ENCODE data around the gene TRPM5. TPM values are rescaled to one million over a fixed set of nuclear protein-coding genes. Genes with fewer than 3 reads are reported as not detected.

Gene TRPM5
- total RNA-seq, 1 experiment from 2014 or later, result 0.07 TPM

- CTCF ChIA-PET, result no interaction called here
- no peaks in the 10 kb centered on the region for H3K4me1 Mint-ChIP-seq
Observed at GRCh38 chr11:2451336-2451735, 7.0 kb upstream of the TRPM5 start.

GRCh38 chr11:2450321-2451041 is 6.2 kb upstream of the TRPM5 start:
- Mint-ChIP-seq H3K9me3 (no peaks in the 10 kb centered on the region), H3K36me3 (no peaks in the 10 kb centered on the region), H3K4me3 (no peak overlapping the region), H3K27me3 (ENCODE audit: low read depth) (peaks cover 99% of the 10 kb centered on the region), H3K27ac (no peak overlapping the region), H3K4me1 (no peaks in the 10 kb centered on the region; the same call in 1 of the 2 replicates)
- no peak for ATAC-seq
- ChIA-PET CTCF (interaction anchor here (0.9 to 1.3 kb wide), 2 partner anchors 30 to 81 kb away, joined by 5 read pairs; no protein-coding TSS in a partner anchor), POLR2A (no interaction called here)
- no peak for DNase-seq (ENCODE audit: low spot score)
- TF ChIP-seq NR3C1 (CRISPR knock-in tag; conservative IDR thresholded peaks at IDR 0.05; ENCODE audit: low read depth) (no peak), ESRRA (CRISPR knock-in tag; IDR thresholded peaks at IDR 0.05; ENCODE audit: borderline replicate concordance) (no peak), ZNF423 (CRISPR knock-in tag; IDR thresholded peaks at IDR 0.05) (no peak), TCF7 (CRISPR knock-in tag; IDR thresholded peaks at IDR 0.05; ENCODE audit: low read depth) (no peak), GTF2I (CRISPR knock-in tag; conservative IDR thresholded peaks at IDR 0.05) (no peak), ZNF425 (CRISPR knock-in tag; conservative IDR thresholded peaks at IDR 0.05) (no peak), ZNF121 (CRISPR knock-in tag; IDR thresholded peaks at IDR 0.05) (no peak), OVOL2 (CRISPR knock-in tag; IDR thresholded peaks at IDR 0.05; ENCODE audit: borderline replicate concordance) (no peak)

More at GRCh38 chr11:2451336-2451735, 7.0 kb upstream of the TRPM5 start:
- Mint-ChIP-seq H3K36me3 (no peaks in the 10 kb centered on the region), H3K27ac (no peak overlapping the region), H3K9me3 (no peaks in the 10 kb centered on the region), H3K27me3 (ENCODE audit: low read depth) (peaks cover 99% of the 10 kb centered on the region), H3K4me3 (no peak overlapping the region)
- ATAC-seq (no peak), DNase-seq (ENCODE audit: low spot score) (peak; percentile 7)
- POLR2A ChIA-PET, result no interaction called here
- TF ChIP-seq NR1H2 (CRISPR knock-in tag; IDR thresholded peaks at IDR 0.05), result no peak
- TF ChIP-seq ZNF423 (CRISPR knock-in tag; IDR thresholded peaks at IDR 0.05), result no peak
- no peak for TF ChIP-seq CTCF (IDR thresholded peaks at IDR 0.05)
- no peak for TF ChIP-seq STAT6 (CRISPR knock-in tag; conservative IDR thresholded peaks at IDR 0.05; ENCODE audit: low read depth)
- no peak for TF ChIP-seq ZMAT4 (CRISPR knock-in tag; IDR thresholded peaks at IDR 0.05)
- no peak for TF ChIP-seq NFYB (CRISPR knock-in tag; conservative IDR thresholded peaks at IDR 0.05; ENCODE audit: low read depth)
- no peak for TF ChIP-seq FOXJ3 (CRISPR knock-in tag; IDR thresholded peaks at IDR 0.05; ENCODE audit: borderline replicate concordance)
- no peak for TF ChIP-seq USF2 (CRISPR knock-in tag; IDR thresholded peaks at IDR 0.05)
- TF ChIP-seq ZNF121 (CRISPR knock-in tag; IDR thresholded peaks at IDR 0.05), result no peak
- no peak for TF ChIP-seq NR2C2 (CRISPR knock-in tag; IDR thresholded peaks at IDR 0.05)

Measured in WTC11 (cell line).